ENCODE measurements around the gene PSORS1C2. TPM values are rescaled to one million over a fixed set of nuclear protein-coding genes. Genes with fewer than 3 reads are reported as not detected.

PSORS1C2 gene
- total RNA-seq, 2 experiments from 2014 or later, result not detected

- peaks cover 34% of the 10 kb centered on the region for H3K4me1 Mint-ChIP-seq
- H3K9me3 Mint-ChIP-seq (ENCODE audit: low read depth), result no peaks in the 10 kb centered on the region
- ATAC-seq, result no peak
- no peak overlapping the region for H3K27ac Mint-ChIP-seq
- CTCF ChIA-PET, result interaction anchor here (1.0 kb wide), 1 partner anchor 30 kb away, joined by 3 read pairs; no protein-coding TSS in a partner anchor
- no peak for DNase-seq
- peaks cover 43% of the 10 kb centered on the region for H3K36me3 Mint-ChIP-seq
- H3K4me3 Mint-ChIP-seq, result no peak overlapping the region
- H3K27me3 Mint-ChIP-seq, result no peaks in the 10 kb centered on the region
These were observed 23.7 kb upstream of the PSORS1C2 start for GRCh38 chr6:31162463-31163165.

- ATAC-seq (no peak), DNase-seq (no peak)
- peaks cover 42% of the 10 kb centered on the region for H3K4me1 Mint-ChIP-seq
- no peak overlapping the region for H3K27ac Mint-ChIP-seq
- no peaks in the 10 kb centered on the region for H3K27me3 Mint-ChIP-seq
- no peaks in the 10 kb centered on the region for H3K9me3 Mint-ChIP-seq (ENCODE audit: low read depth)
- peaks cover 41% of the 10 kb centered on the region for H3K36me3 Mint-ChIP-seq
- H3K4me3 Mint-ChIP-seq, result peak overlapping the region; percentile 15
- CTCF ChIA-PET, result interaction anchor here (1.0 to 3.5 kb wide), 2 partner anchors 31 to 206 kb away, joined by 3 to 21 read pairs; no protein-coding TSS in a partner anchor
These were observed 22.6 kb upstream of the PSORS1C2 start for GRCh38 chr6:31161216-31162126.

GRCh38 chr6:31158863-31159855, 20.3 kb upstream of the PSORS1C2 start:
- DNase-seq (peak; percentile 63), ATAC-seq (peak; percentile 17)
- no peaks in the 10 kb centered on the region for H3K27me3 Mint-ChIP-seq
- CTCF ChIA-PET, result interaction anchor here (0.7 to 3.5 kb wide), 10 partner anchors 10 to 283 kb away, joined by 3 to 21 read pairs (median 4); no protein-coding TSS in a partner anchor
- H3K4me3 Mint-ChIP-seq, result peak overlapping the region; percentile 99
- H3K9me3 Mint-ChIP-seq (ENCODE audit: low read depth), result no peaks in the 10 kb centered on the region
- peaks cover 50% of the 10 kb centered on the region for H3K36me3 Mint-ChIP-seq
- peak overlapping the region; percentile 84 for H3K27ac Mint-ChIP-seq
- H3K4me1 Mint-ChIP-seq, result peaks cover 44% of the 10 kb centered on the region

GRCh38 chr6:31158140-31158862, 19.4 kb upstream of the PSORS1C2 start, which contains the start of gene TCF19:
TCF19 (plus strand) TSS chr6:31158589; CDS start chr6:31159470, 881 bp downstream.
- ATAC-seq (peak; percentile 92), DNase-seq (peak; percentile 100)
- H3K4me1 Mint-ChIP-seq, result peaks cover 42% of the 10 kb centered on the region
- CTCF ChIA-PET, result interaction anchor here (0.7 to 3.5 kb wide), 9 partner anchors 11 to 284 kb away, joined by 3 to 21 read pairs (median 5); no protein-coding TSS in a partner anchor
- no peaks in the 10 kb centered on the region for H3K9me3 Mint-ChIP-seq (ENCODE audit: low read depth)
- H3K27ac Mint-ChIP-seq, result peak within 1 kb of the TSS; percentile 84
- H3K4me3 Mint-ChIP-seq, result peak within 1 kb of the TSS; percentile 99
- H3K36me3 Mint-ChIP-seq, result peaks cover 47% of the 10 kb centered on the region
- H3K27me3 Mint-ChIP-seq, result no peaks in the 10 kb centered on the region

- Mint-ChIP-seq H3K9me3 (ENCODE audit: low read depth) (no peaks in the 10 kb centered on the region), H3K27ac (peak within 1 kb of the TSS; percentile 84), H3K4me3 (peak within 1 kb of the TSS; percentile 99), H3K36me3 (peaks cover 41% of the 10 kb centered on the region), H3K27me3 (no peaks in the 10 kb centered on the region), H3K4me1 (peaks cover 38% of the 10 kb centered on the region)
- ATAC-seq, result no peak
- no peak for DNase-seq
- CTCF ChIA-PET, result interaction anchor here (1.3 to 3.5 kb wide), 6 partner anchors 12 to 285 kb away, joined by 3 to 21 read pairs (median 7); no protein-coding TSS in a partner anchor
These were observed 18.8 kb upstream of the PSORS1C2 start, which contains the start of gene CCHCR1 for GRCh38 chr6:31157513-31158139. CCHCR1 (minus strand) TSS chr6:31157802; CDS start chr6:31157600, 202 bp downstream.

- Mint-ChIP-seq H3K9me3 (ENCODE audit: low read depth) (no peaks in the 10 kb centered on the region), H3K27me3 (no peaks in the 10 kb centered on the region), H3K27ac (no peak overlapping the region), H3K4me3 (peak overlapping the region; percentile 99), H3K36me3 (peaks cover 32% of the 10 kb centered on the region), H3K4me1 (peaks cover 30% of the 10 kb centered on the region)
- ATAC-seq, result no peak
- no peak for DNase-seq
- CTCF ChIA-PET, result interaction anchor here (1.0 kb wide), 1 partner anchor 36 kb away, joined by 3 read pairs; no protein-coding TSS in a partner anchor
These were observed 17.8 kb upstream of the PSORS1C2 start for GRCh38 chr6:31156641-31157040.

- CTCF ChIA-PET, result interaction anchor here (1.2 kb wide), 1 partner anchor 213 kb away, joined by 4 read pairs; no protein-coding TSS in a partner anchor
- Mint-ChIP-seq H3K36me3 (peaks cover 21% of the 10 kb centered on the region), H3K4me3 (no peak overlapping the region), H3K27me3 (no peaks in the 10 kb centered on the region), H3K27ac (no peak overlapping the region), H3K9me3 (ENCODE audit: low read depth) (no peaks in the 10 kb centered on the region), H3K4me1 (peaks cover 13% of the 10 kb centered on the region)
- DNase-seq (no peak), ATAC-seq (no peak)
These were observed 15.6 kb upstream of the PSORS1C2 start for GRCh38 chr6:31154436-31154835.

GRCh38 chr6:31152781-31153180, 13.9 kb upstream of the PSORS1C2 start:
- no peak for DNase-seq
- peaks cover 15% of the 10 kb centered on the region for H3K4me1 Mint-ChIP-seq
- H3K27me3 Mint-ChIP-seq, result no peaks in the 10 kb centered on the region
- no peak overlapping the region for H3K4me3 Mint-ChIP-seq
- H3K27ac Mint-ChIP-seq, result no peak overlapping the region
- H3K9me3 Mint-ChIP-seq (ENCODE audit: low read depth), result no peaks in the 10 kb centered on the region
- peaks cover 14% of the 10 kb centered on the region for H3K36me3 Mint-ChIP-seq
- CTCF ChIA-PET, result interaction anchor here (0.8 to 1.0 kb wide), 2 partner anchors 15 to 24 kb away, joined by 3 read pairs; no protein-coding TSS in a partner anchor
- ATAC-seq, result no peak

- Mint-ChIP-seq H3K27me3 (no peaks in the 10 kb centered on the region), H3K36me3 (peaks cover 15% of the 10 kb centered on the region), H3K9me3 (ENCODE audit: low read depth) (no peaks in the 10 kb centered on the region), H3K4me3 (no peak overlapping the region), H3K27ac (no peak overlapping the region), H3K4me1 (peaks cover 3% of the 10 kb centered on the region)
- ATAC-seq (no peak), DNase-seq (no peak)
- CTCF ChIA-PET, result no interaction called here
These were observed 11.1 kb upstream of the PSORS1C2 start for GRCh38 chr6:31149827-31150447.

- Mint-ChIP-seq H3K27ac (no peak overlapping the region), H3K36me3 (peaks cover 6% of the 10 kb centered on the region), H3K27me3 (no peaks in the 10 kb centered on the region), H3K4me3 (no peak overlapping the region), H3K9me3 (ENCODE audit: low read depth) (no peaks in the 10 kb centered on the region), H3K4me1 (peaks cover 3% of the 10 kb centered on the region)
- CTCF ChIA-PET, result interaction anchor here (0.8 to 1.9 kb wide), 4 partner anchors 14 to 230 kb away, joined by 3 to 6 read pairs (median 4); no protein-coding TSS in a partner anchor
- ATAC-seq, result no peak
- DNase-seq, result no peak
These were observed 6.5 kb upstream of the PSORS1C2 start for GRCh38 chr6:31145386-31145785.

GRCh38 chr6:31144970-31145340, 6.1 kb upstream of the PSORS1C2 start:
- Mint-ChIP-seq H3K4me1 (peaks cover 3% of the 10 kb centered on the region), H3K4me3 (no peak overlapping the region), H3K9me3 (ENCODE audit: low read depth) (no peaks in the 10 kb centered on the region), H3K36me3 (peaks cover 6% of the 10 kb centered on the region), H3K27ac (no peak overlapping the region), H3K27me3 (no peaks in the 10 kb centered on the region)
- CTCF ChIA-PET, result interaction anchor here (0.8 to 1.9 kb wide), 3 partner anchors 14 to 222 kb away, joined by 4 to 6 read pairs (median 4); no protein-coding TSS in a partner anchor
- ATAC-seq, result no peak
- DNase-seq, result no peak

Measured in activated CD8-positive, alpha-beta memory T cell treated with anti-CD3 and anti-CD28 coated beads, Interleukin-2, amount 10 ng/mL, durations not matched to agents 7 days and 5 days (primary cell).